Germinal center (tissue), 1 donor: Measurements from ENCODE around the gene CMKLR1.

Experiments used
- DNase-seq: peaks from one replicate; pipeline ENCODE4 v3.0.0; 2012; ENCODE audit warnings: mixed read lengths, low spot score

CMKLR1 gene, protein sequence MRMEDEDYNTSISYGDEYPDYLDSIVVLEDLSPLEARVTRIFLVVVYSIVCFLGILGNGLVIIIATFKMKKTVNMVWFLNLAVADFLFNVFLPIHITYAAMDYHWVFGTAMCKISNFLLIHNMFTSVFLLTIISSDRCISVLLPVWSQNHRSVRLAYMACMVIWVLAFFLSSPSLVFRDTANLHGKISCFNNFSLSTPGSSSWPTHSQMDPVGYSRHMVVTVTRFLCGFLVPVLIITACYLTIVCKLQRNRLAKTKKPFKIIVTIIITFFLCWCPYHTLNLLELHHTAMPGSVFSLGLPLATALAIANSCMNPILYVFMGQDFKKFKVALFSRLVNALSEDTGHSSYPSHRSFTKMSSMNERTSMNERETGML

DNA sequence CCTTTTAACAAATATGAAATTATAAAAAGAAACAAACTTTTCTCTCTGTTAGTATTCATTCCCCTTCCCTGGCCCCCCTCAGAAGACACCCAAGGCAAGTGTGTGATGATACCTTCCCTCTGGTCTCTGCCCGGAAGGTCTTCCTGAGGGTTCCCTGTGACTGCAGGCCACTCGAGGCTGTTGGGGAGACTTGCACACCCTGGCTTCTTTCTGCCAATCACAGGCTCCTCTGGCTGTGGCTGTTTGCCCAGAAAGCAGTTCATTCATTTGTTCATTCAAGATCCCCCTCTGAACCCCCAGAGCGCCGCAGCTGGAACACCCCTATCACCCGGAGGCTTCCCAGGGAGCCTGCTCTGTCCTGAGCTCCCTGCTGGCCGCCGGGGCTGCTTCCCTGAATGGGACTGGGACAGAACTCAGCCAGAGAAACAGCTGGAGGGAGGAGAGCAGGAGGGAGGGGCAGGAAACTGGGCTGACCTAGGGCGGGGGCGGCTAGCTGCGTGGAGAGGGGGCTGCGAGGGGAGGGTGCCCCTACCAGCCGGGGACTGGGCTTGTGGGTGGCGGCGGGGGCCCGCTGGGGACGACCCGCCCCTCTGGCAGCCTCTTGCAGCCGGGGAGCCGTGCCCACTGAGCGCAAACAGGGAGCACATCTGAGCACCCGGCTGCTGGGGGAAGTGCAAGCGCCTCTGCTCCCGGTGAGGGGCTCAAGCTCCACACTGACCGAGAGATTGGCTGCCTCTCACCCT is at the start of gene CMKLR1:
Gene CMKLR1, minus strand, starts transcription at position 397 of the 743 bp plus-strand sequence. CDS start 45,720 bp downstream, outside the sequence.
- DNase-seq = no peak

DNA sequence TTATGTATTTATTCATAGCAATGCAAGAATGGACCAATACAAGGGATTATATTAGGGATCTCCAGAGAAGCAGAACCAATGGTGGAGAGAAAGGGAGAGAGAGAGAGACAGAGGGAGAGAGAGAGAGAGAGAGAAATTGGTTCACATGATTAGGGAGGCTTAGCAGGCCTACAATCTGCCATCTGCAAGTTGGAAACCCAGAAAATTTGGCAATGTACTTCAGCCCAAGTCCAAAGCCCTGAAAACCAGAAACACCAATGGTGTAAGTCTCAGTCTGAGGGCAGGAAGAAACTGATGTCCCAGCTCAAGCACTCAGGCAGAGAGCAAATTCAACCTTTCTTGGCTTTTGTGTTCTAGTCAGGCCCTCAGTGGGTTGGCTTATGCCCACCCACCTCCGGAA is 48.7 kb upstream of the CMKLR1 start:
- no peak for DNase-seq

DNA sequence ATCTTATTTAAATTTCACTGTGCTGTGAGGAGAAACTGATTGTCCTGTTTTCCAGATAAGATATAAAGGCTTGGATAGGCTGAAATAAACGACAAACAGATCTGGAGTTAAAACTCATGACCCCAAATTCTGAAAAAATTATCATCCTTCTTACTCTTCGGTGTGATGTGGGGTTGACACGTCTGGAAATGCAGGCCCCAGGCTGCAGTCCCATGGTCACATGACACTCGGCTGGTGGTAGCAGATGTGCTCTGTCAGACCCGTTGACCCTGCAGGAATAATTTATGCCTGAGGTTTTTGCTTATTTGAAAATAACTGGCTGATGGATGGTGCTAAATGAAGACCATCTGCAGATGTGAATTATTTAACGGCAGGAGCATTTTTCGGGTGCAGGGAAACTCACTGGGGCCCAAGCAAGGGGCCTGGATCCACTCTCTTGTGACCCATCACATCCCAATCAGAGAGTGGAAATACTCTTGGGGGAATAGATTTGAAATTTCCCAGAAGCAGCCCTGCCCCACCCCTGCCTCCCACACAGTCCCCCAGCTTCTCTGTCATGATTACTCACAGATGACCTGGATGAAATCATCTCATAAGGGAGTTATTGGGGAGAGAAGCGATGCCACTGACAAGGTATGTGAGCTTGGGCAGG is 47.7 kb upstream of the CMKLR1 start:
- no peak for DNase-seq

DNA sequence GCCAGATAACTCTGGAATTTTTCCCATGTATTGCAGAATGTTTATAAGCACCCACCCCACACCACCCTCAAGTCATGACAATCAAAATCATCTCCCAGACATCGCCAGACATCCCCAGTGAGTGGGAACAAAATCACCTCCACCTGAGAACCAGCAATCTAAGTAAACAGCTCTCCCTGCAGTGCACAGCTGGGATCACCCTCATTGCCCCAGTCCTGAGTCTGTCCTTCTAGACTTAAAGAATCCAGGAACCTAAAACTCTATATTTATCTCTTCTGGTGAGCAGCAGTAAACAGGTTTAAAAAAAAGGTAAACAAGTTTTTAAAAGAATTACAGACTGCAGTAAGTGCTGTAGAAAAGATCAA is 43.3 kb upstream of the CMKLR1 start:
- no peak for DNase-seq

DNA sequence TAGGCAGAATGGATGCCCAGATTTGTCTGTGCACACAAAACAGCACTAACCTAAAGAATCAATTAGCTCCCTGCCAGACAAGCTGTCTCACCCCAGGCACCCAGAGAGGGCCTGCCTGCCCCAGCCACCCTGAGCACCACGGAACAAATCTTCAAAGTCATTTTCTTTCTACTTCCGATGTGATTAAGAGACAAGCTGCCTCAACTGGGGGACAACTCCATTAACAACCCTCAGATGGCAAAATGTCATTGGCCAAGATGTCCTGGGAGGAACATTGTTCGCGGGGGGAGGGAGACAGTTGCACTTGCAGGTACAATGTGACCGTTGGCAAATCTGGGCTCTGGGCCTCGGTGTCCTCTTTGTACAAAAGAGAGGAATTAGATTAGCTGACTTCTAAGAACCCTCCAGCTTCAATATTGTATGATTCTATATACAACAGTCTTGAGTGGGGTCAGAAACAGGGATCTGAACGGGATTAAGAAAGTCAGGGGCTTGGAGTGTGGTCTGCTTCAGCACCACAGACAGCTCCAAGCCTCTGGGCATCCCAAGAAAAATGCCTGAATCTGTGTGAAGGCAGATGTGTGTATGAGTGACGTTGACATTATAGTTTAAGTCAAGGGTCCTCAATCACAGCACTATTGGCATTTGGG is 42.8 kb upstream of the CMKLR1 start:
- no peak for DNase-seq

DNA sequence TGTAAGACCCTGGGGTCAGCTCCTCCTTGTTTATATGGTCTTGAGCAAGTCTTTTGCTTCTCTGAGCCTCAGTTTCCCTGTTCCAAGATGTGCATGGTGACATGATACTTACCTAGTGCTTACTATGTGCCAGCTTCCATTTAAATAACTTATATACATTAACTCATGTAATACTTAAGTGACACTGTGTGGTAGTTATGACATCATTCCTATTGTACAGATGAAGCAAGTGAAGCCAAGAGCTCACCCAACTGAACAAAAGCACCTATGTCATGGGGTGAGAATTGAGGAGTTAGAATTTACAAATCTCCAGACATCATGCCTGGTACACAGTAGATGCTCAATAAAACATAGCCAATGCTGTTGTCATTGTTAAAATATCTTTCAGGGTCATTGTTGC is 41.3 kb upstream of the CMKLR1 start:
- no peak for DNase-seq

DNA sequence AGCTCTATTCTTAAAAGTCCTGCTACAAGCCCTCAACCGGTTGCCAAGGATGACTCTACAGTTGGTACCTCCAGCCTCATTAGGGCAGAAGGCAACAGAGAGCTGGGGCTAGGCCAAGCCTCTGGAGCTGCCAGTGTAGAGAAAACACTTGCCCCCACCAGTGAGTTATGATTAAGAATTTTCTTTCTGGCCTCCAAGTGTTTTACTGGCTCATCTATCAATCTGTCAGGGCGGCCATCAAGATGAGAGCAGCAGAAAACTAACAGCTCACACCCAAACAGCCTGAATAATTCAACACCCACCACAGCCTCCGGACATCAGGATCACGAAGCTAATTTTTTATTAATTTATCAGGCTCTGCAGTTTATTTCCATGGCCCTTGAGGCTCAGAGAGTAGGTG is 40.7 kb upstream of the CMKLR1 start:
- no peak for DNase-seq

DNA sequence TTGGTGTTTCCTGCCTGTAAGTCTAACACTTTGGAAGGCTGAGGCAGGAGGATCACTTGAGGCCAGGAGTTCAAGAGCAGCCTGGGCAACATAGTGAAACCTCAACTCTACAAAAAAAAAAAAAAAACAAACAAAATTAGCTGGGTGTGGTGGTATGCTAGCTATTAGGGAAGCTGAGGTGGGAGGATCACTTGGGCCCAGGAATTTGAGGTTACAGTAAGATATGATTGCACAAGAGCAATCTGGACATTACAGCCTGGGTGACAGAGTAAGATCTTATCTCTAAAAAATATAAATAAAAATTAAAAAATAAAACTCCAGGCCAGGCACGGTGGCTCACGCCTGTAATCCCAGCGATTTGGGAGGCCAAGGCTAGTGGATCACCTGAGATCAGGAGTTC is 39.8 kb upstream of the CMKLR1 start:
- DNase-seq = no peak

DNA sequence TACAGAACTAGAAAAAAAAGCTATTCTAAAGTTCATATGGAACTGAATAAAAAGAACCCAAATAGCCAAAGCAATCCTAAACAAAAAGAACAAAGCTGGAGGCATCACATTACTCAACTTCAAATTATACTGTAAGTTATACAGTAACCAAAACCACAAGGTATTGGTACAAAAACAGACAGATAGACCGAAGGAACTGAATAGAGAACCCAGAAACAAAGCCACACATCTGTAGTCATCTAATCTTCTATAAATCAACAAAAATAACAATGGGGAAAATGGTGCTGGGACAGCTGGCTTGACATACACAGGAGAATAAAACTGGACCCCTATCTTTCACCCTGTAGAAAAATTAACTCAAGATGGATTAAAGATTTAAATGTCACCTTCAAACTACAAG is 38.1 kb upstream of the CMKLR1 start:
- DNase-seq = no peak

DNA sequence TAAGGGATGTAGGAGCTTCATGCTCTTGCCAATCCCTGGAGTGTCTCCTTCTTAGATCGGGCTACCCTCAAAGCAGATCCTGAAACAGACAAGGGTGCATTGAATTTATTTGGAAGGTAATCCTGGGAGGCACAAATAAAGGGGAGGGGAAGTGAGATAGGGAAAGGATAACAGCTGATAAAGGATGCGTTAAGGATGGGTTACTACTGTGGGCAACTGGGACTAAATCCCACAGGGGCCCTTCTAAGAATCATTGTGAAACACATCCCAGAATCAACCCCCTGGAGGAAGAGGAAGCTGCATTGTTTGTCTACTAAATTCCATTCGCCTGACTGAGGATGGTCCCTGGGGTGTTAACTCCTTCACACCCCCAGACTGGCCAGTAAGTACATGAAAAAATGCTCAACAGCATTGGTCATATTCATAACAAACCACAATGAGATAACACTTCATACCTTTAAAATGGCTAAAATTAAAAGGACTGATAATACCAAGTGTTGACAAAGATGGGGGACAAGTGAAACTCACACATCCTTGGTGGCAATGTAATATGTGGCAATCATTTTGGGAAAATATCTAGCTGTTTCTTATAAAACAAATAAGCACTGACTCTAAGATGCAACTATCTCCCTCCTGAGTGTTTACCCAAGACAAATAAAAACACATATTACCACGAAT is 37.0 kb upstream of the CMKLR1 start:
- DNase-seq = no peak

DNA sequence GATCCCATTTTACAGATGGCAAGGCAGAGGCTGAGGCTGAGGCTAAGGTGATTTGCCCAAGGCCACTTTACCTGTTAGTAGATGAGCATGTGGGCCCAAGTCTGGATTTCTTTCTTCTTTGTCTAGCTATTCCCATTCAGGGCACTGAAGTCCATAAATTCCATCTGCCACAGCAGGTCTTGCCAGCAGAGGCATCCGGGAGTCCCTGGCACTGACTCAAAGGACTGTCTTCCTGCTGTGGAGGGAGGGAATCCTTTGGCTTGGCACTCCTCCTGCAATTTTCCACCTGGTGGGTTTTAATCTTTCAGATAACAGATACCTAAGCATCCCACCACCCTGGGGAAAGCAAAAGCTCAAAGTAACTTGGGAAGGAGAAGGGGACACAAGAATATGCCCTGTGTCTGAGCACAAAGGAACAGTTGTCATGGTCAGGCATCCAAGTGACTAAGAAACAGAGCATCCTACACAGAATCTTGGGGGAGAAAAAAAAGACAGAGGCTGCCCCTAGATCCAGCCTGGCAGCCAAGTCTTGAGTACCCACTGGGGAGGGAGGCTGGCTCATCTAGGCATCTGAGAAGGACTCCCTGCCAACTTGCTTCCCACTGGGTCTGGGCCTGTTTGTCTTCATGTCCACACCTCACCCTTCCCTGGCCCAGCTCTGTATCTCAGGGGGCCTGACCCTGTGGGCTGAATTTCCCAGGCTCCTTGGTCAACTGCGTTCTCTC is 35.6 kb upstream of the CMKLR1 start:
- DNase-seq = no peak

DNA sequence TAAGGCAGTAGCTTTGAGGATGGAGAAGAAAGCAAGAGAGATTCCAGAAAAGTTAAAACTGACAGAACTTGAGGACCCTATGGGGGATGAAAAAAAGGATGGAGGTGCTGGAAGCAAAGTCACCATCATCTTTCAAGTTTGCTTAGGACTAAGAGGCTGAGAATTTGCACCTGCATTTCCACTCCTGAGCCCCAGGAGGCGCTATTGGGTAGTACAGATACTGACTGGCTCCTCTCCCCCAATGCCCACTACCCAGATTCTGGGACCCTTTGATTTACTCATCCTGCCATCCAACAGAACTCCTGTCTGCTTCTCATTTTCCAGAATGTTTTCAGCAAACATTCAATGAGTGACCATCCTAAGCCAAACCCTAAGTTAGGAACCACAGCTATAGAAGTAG is 34.0 kb upstream of the CMKLR1 start:
- no peak for DNase-seq

DNA sequence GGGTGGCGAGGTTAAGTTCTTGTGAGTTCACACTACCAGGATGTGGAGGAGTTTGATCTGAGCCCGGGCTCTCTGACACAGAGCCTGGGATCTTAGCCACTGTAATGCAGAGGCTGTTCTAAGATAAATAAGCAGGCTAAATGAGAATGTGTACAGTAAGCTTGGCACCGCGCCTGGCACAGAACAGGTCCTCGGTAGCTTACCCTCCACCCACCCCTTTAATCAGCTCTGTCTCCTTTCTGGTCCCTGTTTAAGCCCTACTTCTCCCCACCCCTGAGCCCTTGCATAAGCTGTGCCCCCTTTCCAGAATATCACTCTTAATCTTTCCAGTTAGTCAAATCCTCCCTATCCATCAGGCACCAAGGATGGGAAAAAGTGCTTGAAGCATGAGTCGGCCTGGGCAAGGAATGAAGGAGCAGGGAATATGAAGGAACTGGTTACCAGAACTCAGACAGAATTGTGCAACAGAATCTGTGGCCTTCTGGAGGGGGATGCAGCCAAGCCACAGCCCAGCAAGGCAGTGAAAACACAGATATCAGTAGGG is 32.8 kb upstream of the CMKLR1 start:
- no peak for DNase-seq

DNA sequence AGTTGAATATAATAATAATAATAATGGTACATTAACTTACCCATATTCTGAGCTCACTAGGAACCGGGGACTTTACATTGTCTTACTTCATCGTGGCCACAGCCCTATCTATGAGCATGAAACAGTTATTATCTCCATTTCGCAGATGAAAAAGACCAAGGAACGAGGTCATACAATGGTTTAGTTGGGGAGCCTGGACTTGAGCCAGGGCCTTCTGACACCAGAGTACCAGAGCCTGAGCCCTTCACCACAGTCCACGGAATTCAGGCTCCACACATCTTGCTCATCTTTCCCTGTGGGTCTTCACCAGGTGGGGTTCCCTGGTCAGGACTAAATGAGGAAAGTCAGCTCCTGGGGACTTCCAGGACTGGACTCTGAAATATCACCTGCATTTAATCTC is 31.3 kb upstream of the CMKLR1 start:
- no peak for DNase-seq

DNA sequence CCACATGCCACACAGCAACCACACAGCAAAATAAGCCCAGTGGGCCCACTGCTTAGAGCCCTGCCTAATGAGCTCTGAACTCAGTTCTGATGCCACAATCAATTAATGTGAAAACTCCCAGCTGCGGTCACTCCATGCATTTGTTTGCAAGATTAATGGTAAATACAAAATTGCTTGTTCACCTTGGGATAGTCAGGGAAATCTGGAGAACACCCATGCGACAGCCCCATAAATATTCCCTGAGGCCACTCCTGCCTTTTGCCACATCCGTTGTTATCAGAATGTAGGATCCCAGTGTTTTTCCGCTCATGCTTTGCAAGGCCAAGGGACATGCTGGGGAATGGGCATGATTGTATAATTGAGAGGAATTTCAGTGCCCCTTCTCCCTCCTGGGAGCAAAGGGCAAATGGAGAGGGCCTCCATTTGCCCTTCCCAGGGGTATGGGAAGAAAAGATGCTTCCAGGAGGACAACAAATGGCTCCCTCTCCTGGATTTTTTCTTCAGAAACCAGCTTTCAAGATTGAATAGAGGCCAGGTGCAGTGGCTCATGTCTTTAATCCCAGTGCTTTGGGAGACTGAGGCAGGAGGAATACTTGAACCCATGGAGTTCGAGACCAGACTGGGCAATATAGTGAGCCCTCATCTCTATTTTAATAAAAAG is 30.8 kb upstream of the CMKLR1 start:
- no peak for DNase-seq

DNA sequence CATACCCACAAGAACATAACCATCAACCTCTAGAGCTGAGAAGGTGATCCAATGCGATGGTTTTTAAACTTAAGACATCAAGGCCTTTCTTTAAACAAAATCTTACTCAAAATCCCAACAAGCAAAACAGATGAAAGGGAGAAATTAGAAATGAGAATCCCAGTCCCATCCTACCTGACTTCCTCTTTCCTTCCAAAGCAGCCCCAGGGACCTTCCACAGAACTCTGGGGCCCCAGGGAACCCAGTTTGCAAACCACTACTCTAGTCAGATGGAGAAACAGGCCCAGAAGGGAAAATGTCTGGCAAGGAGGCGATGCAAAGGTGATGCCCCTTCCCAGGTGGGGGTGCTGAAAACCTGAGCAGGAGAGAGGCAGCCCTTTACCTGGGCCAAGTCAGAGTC is 29.0 kb upstream of the CMKLR1 start:
- no peak for DNase-seq

DNA sequence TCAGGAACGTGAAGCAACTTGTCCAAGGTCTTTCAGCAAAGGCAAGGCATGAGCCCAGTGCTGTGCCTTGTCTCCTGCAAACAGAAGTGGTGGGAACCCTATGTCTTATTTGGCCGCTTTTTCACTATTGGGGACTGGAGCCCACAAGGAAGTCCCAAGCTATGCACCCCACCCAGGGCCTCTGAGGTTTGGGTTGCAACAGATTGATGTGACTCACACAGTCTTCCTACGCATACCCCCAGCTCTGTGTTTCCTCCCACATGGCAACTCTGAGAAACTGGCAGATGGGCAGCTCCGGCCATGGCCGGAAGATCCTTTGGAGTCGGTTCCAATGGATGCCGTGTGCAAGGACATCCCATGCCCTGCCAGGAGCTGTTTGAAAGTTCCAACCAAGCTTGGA is 28.3 kb upstream of the CMKLR1 start:
- DNase-seq = no peak

DNA sequence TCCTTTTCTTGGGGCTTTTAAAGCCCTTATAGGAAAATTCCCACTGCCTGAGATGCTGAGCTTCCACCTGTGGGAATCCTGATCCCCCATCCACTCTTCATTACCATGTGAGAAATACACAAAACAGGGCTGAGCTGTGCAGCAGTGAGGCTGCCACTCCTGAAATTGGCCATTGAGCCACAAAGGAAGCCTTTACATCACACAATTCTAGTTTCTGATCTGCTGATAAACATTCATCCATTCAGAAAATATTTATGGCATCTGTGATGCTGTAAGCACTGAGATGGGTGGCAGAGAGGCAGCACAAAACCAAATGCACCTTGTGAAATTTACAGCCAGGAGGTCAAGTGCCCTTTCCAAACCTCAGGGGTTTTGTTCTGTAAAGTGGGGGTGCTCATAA is 26.2 kb upstream of the CMKLR1 start:
- no peak for DNase-seq

DNA sequence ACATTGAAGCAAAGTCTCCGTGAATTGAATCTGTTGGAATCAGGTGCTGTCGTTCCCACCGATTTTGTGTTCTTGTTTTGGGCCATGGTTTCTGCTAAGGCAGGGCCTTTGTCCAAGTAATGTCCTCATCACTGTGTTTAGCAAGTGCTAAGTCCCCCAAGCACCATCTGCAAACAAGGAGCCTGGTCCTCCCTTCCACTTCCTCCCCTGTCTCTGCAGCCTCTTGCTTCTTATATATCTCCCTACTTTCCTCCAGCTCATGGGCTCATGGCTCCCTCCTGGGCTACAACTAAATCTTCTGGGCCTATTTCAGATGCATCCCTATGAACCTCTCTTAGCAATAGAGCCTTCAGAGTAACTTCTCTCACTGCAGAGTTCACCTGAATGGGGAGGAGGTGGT is 25.8 kb upstream of the CMKLR1 start:
- DNase-seq = no peak

DNA sequence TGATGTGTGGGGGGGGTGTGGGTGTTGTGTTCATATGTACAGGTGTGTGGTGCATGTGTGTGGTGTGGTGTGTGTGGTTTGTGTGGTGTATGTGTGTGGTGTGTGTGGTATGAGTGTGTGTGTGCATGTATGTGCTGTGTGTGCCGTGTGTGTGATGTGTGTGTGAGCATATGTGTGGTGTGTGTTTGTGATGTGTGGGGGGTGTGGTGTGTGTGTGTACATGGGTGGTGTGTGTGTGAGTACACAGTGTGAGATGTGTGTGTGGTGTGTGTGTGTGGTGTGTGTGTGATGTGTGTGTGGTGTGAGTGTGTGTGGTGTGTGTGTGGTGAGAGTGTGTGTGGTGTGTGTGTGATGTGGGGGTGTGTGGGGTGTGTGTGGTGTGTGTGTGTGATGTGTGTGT is 24.5 kb upstream of the CMKLR1 start:
- DNase-seq = no peak

DNA sequence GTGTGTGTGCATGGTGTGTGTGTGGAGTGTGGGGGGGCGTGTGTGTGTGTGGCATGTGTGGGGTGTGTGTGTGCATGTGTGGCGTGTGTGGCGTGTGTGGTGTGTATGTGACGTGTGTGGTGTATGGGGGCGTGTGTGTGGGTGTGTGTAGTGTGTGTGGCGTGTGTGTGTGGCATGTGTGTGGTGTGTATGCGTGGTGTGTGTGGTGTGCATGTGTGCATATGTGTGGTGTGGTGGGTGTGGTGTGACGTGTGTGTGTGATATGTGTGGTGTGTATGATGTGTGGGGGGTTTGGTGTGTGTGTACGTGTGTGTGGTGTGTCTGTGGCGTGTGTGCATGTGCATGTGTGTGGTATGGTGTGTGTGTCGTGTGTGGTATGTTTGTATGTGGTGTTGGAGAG is 24.1 kb upstream of the CMKLR1 start:
- no peak for DNase-seq
